OCI-LY7 (cell line): ENCODE data around the gene CPSF7. TPM values are rescaled to one million over a fixed set of nuclear protein-coding genes. Genes with fewer than 3 reads are reported as not detected.

Experiments used
- BruUV-seq: library from RNA; stranded (reverse); fragments of 400-500 nt; replicated peaks from 2 replicates; lab custom pipeline; 2021; lab: Mats Ljungman, UMichigan
- CTCF ChIA-PET: fragments of 300-600 bp; sonication (Branson Sonifier 250); formaldehyde crosslinking; loops from one replicate; lab custom pipeline; 2022; ENCODE audit warnings: antibody characterized with exemption; ENCODE audit not compliant: unreplicated experiment; lab: Charles Lee
- POLR2A ChIA-PET: fragments of 300-600 bp; sonication (Branson Sonifier 250); formaldehyde crosslinking; loops from one replicate; lab custom pipeline; 2022; ENCODE audit warnings: antibody characterized with exemption; lab: Charles Lee
- DNase-seq: peaks from one replicate; pipeline ENCODE4 v3.0.0-alpha.2; 2015; ENCODE audit warnings: low spot score
- H2AFZ ChIP-seq: fragments of 200-600 bp; sonication (generic), shearing (Covaris generic); 2 replicates; pipeline ENCODE4 v1.6.1; 2014; ENCODE audit warnings: mild to moderate bottlenecking, antibody characterized with exemption, low read length, moderate library complexity
- H3K27ac ChIP-seq: fragments of 200-600 bp; sonication (generic); 2 replicates; pipeline ENCODE4 v1.5.1; 2014; ENCODE audit warnings: mixed run types, low read depth, mild to moderate bottlenecking, moderate library complexity, low read length, inconsistent platforms; ENCODE audit not compliant: poor library complexity, severe bottlenecking
- H3K36me3 ChIP-seq: fragments of 200-600 bp; sonication (generic); 2 replicates; pipeline ENCODE4 v1.6.1; 2014; ENCODE audit warnings: mild to moderate bottlenecking, antibody characterized with exemption, low read length, moderate library complexity, mixed read lengths; ENCODE audit not compliant: insufficient read depth
- H3K4me1 ChIP-seq: fragments of 200-600 bp; sonication (generic); 2 replicates; pipeline ENCODE4 v1.5.1; 2014; ENCODE audit warnings: mild to moderate bottlenecking, low read length; ENCODE audit not compliant: insufficient read depth, poor library complexity, severe bottlenecking
- H3K4me2 ChIP-seq: fragments of 200-600 bp; sonication (generic); 2 replicates; pipeline ENCODE4 v1.6.1; 2014; ENCODE audit warnings: mild to moderate bottlenecking, low read length
- H3K4me3 ChIP-seq: fragments of 200-600 bp; sonication (generic); 2 replicates; pipeline ENCODE4 v1.5.1; 2014; ENCODE audit warnings: mild to moderate bottlenecking, low read depth, low read length; ENCODE audit not compliant: poor library complexity, severe bottlenecking
- H3K79me2 ChIP-seq: fragments of 200-600 bp; sonication (generic); 2 replicates; pipeline ENCODE4 v1.6.1; 2016; ENCODE audit warnings: low read depth, mild to moderate bottlenecking, low read length, moderate library complexity, mixed read lengths; ENCODE audit not compliant: insufficient read depth
- H3K9me2 ChIP-seq: fragments of 200-600 bp; sonication (generic); 2 replicates; pipeline ENCODE4 v1.6.1; 2016; ENCODE audit warnings: mild to moderate bottlenecking, low read length, mixed read lengths; ENCODE audit not compliant: insufficient read depth
- H3K9me3 ChIP-seq: fragments of 200-600 bp; sonication (generic); 2 replicates; pipeline ENCODE4 v1.6.1; 2014; ENCODE audit warnings: mild to moderate bottlenecking, mixed run types, low read length, mixed read lengths
- H4K20me1 ChIP-seq: fragments of 200-600 bp; sonication (generic); 2 replicates; pipeline ENCODE4 v1.6.1; 2014; ENCODE audit warnings: mild to moderate bottlenecking, antibody characterized with exemption, low read length, moderate library complexity, mixed read lengths; ENCODE audit not compliant: insufficient read depth
- CTCF ChIP-seq: fragments of 200-600 bp; sonication (generic); conservative IDR thresholded peaks from 2 replicates; pipeline ENCODE4 v1.5.1; 2014; ENCODE audit warnings: mild to moderate bottlenecking, antibody characterized with exemption, low read length, moderate library complexity, mixed read lengths
- EZH2phosphoT487 ChIP-seq: fragments of 200-600 bp; sonication (generic); IDR thresholded peaks from 2 replicates; pipeline ENCODE4 v1.6.1; 2018; ENCODE audit warnings: low read depth, borderline replicate concordance, mild to moderate bottlenecking, mixed run types, antibody characterized with exemption, low read length, moderate library complexity, mixed read lengths
- intact Hi-C: fragments of 100-400 bp; cut with micrococcal nuclease; formaldehyde crosslinking; loops from one replicate; pipeline ENCODE4 v1.10.0; 2022; ENCODE audit not compliant: unreplicated experiment
- total RNA-seq, 2 experiments: library from RNA; depleted of rRNA in 1 of 2; stranded (reverse); fragments of >200 nt in 1 of 2; shearing (Covaris generic) in 1 of 2; gene quantifications; 2 replicates each; pipeline ENCODE4 v1.2.3, GENCODE V29; 2014 to 2022

Gene CPSF7
- total RNA-seq, 2 experiments from 2014 or later, result 69.4 to 128 TPM

DNA sequence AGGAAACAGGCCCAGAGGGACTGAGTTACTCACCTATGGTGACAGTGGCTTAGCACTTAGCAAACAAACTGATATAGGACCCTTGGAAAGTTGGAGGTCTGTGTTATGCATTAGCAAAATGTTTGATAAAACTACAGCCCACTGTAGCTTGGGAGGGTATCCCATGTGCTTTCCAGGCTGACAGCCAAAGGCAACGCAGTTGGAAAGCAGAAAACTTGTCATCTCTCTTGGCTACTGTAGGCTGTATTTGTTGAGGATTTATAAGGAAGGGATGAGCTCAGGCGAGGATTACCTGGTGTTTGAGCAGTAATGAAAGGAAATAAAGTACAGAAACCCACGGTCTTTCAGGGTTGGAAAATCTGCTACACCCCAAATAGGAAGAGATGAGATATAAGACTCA is 23.9 kb upstream of the CPSF7 start:
- Histone ChIP-seq H3K9me3 (no peaks in the 10 kb centered on the region), H4K20me1 (no peaks in the 10 kb centered on the region), H3K4me2 (no peak overlapping the region), H2AFZ (no peak overlapping the region), H3K79me2 (no peaks in the 10 kb centered on the region), H3K36me3 (peaks cover 46% of the 10 kb centered on the region), H3K9me2 (no peaks in the 10 kb centered on the region), H3K27ac (no peak overlapping the region), H3K4me1 (no peaks in the 10 kb centered on the region), H3K4me3 (no peak overlapping the region)
- ChIA-PET POLR2A (interaction anchor here (1.5 kb wide), 1 partner anchor 11 kb away, joined by 3 read pairs; no protein-coding TSS in a partner anchor), CTCF (interaction anchor here (1.1 kb wide), 1 partner anchor 12 kb away, joined by 3 read pairs; no protein-coding TSS in a partner anchor)
- no TSS peak for BruUV-seq
- no peak for TF ChIP-seq CTCF
- TF ChIP-seq EZH2phosphoT487, result no peak
- DNase-seq, result no peak
- intact Hi-C loops, result no loop called here

DNA sequence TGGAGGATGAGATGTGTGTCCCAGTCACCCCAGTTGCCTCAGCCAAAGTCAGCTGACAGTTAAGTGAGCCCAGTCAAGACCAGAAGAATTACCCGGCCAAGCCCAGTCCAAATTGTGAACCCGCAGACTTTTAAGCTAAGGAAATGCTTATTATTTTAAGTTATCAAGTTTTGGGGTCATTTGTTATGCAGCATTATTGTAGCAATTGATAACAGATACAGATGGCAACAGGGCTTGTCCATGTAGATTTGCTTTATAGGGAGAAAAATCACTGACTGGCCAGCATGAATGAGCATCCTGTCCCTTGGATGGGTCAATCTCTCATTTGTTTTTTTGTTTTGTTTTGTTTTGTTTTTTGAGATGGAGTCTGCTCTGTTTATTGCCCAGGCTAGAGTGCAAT is 23.1 kb upstream of the CPSF7 start:
- no peak for DNase-seq
- no TSS peak for BruUV-seq
- Histone ChIP-seq H3K9me2 (no peaks in the 10 kb centered on the region), H4K20me1 (no peaks in the 10 kb centered on the region), H3K79me2 (no peaks in the 10 kb centered on the region), H3K36me3 (peaks cover 55% of the 10 kb centered on the region), H3K4me3 (no peak overlapping the region), H2AFZ (no peak overlapping the region), H3K9me3 (no peaks in the 10 kb centered on the region), H3K4me1 (no peaks in the 10 kb centered on the region), H3K4me2 (no peak overlapping the region), H3K27ac (no peak overlapping the region)
- ChIA-PET CTCF (no interaction called here), POLR2A (interaction anchor here (1.5 kb wide), 1 partner anchor 12 kb away, joined by 3 read pairs; no protein-coding TSS in a partner anchor)
- intact Hi-C loops, result no loop called here
- TF ChIP-seq CTCF, result no peak

DNA sequence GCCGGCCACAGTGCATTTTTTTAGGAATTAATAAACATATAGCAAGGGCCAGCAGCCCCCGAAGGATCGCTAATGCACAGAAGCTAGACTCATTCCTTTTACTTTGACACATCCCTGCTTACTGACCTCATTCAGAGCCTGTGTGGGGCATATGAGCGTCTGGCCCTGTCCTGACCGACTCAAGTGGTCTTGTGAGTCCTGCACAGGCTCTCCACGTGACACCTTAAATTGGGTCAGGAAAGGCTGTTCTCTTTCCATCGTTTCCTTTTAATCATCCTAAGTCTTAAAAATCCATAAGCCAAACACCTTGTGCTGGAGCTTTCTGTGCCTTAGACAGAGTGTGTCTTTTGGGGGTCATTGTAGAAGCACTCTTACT is 18.8 kb upstream of the CPSF7 start:
- intact Hi-C loops, result no loop called here
- TF ChIP-seq EZH2phosphoT487, result no peak
- H3K79me2 ChIP-seq, result peaks cover under 1% of the 10 kb centered on the region; the same call in 1 of the 2 replicates
- H2AFZ ChIP-seq, result no peak overlapping the region
- BruUV-seq, result no TSS peak
- CTCF ChIA-PET, result interaction anchor here (1.3 kb wide), 1 partner anchor 13 kb away, joined by 4 read pairs; no protein-coding TSS in a partner anchor
- H3K4me1 ChIP-seq, result peaks cover 3% of the 10 kb centered on the region
- H3K36me3 ChIP-seq, result peaks cover 89% of the 10 kb centered on the region
- no peak for DNase-seq
- no peak overlapping the region for H3K4me2 ChIP-seq
- no peak overlapping the region for H3K27ac ChIP-seq
- no peaks in the 10 kb centered on the region; the same call in 1 of the 2 replicates for H4K20me1 ChIP-seq
- H3K4me3 ChIP-seq, result no peak overlapping the region
- POLR2A ChIA-PET, result no interaction called here
- no peaks in the 10 kb centered on the region for H3K9me3 ChIP-seq
- H3K9me2 ChIP-seq, result no peaks in the 10 kb centered on the region
